Endometrial microvascular endothelial cells (primary cell): ENCODE data around the gene TPRKB. TPM values are rescaled to one million over a fixed set of nuclear protein-coding genes. Genes with fewer than 3 reads are reported as not detected.
"Not testable (repeated sequence)": the region's sequence is repeated elsewhere in the genome, so short reads cannot be mapped to it uniquely, and the experiment has no call there.

Experiments
- in situ Hi-C: cut with HindIII; loops from 2 replicates; pipeline ENCODE4 v1.10.0; 2017; ENCODE audit warnings: low sequenced_read_pairs, low pct_unique_long_range_greater_than_20kb; ENCODE audit errors: inconsistent ontology term
- total RNA-seq: library from RNA; depleted of rRNA; stranded (reverse); fragments of >200 nt; gene quantifications from one replicate; pipeline ENCODE4 v1.2.3, GENCODE V29; 2015; ENCODE audit errors: inconsistent ontology term

Gene TPRKB
- total RNA-seq, 1 donor from 2014 or later = 79.0 TPM

DNA sequence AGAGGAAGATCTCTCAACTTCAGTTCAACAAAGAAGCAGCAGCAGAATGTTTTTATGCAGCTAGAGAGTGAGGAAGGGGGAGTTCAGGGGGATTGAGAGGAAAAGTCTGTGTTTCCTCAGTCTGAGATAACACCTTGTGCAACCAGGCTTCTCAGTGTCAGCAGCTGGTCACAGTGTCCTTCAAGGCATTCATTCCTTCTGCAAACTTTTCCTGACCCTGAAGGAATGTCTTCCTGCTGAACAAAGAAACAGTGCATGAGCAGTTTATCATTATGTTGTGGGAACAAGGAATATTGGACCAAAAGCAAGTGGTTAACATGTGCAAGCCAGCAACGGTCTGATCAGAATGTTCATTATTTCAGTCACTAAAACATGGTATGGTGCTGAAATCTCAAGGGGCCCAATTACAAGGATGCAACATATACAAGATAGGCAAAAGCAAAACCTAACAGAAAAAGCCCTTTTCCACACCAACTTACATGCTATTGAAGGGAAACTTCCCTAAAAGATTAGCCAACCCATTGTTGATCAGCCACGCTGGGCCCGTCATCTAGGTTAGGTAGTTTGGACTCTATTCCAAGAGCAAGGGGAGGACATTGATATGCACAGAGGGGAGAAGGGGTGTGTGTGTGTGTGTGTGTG lies 34.2 kb downstream of the TPRKB start:
- in situ Hi-C loops = not testable (repeated sequence)

DNA sequence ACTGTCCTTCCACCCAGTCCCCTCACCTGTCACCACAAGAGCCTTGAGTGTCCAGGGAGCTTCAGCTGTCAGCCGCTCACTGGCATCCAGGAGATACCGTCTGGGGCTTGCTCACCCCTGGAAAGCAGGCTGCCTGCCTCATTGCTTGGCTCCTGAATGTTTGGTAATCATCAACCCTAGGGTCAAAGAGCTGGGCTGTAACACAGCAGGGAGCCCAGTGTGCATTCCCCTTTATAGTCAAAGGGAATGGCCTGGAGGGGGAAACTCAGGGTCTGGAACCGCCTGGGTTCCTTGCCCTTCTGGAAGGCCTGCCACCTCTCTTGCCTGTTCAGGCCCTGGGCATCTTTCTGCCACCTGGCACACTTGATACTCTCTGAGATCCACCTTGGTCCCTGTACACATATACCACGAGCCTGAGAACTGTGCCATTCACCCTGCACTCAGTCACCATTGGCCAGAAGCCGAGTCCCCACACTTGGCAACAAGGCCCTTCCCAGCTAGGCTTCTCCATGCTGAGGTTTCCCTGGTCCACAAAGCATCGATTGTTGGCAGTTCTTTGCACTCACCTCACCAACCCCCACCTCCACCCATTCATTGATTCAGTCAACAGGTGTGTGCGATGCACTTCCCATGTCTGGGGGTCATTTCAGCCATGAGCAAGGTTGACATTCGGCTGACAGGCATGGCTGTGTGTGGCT lies 35.0 kb downstream of the TPRKB start:
- in situ Hi-C loops = no loop called here

DNA sequence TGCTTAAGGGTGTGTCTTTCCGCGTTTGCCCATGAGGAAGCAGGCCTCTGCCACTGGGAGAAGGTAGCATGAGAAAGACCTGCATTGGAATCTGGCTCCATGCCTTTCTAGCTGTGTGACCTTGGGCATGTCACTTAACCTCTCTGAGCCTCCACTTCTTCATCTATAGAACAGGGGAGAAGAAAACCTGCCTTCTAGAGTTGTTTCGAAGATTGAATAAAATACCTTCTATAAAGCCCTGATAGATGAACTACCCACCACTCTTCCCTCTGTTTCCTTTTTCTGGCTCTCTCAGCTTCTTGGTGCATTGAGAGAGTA lies 35.7 kb downstream of the TPRKB start:
- in situ Hi-C loops = not testable (repeated sequence)

DNA sequence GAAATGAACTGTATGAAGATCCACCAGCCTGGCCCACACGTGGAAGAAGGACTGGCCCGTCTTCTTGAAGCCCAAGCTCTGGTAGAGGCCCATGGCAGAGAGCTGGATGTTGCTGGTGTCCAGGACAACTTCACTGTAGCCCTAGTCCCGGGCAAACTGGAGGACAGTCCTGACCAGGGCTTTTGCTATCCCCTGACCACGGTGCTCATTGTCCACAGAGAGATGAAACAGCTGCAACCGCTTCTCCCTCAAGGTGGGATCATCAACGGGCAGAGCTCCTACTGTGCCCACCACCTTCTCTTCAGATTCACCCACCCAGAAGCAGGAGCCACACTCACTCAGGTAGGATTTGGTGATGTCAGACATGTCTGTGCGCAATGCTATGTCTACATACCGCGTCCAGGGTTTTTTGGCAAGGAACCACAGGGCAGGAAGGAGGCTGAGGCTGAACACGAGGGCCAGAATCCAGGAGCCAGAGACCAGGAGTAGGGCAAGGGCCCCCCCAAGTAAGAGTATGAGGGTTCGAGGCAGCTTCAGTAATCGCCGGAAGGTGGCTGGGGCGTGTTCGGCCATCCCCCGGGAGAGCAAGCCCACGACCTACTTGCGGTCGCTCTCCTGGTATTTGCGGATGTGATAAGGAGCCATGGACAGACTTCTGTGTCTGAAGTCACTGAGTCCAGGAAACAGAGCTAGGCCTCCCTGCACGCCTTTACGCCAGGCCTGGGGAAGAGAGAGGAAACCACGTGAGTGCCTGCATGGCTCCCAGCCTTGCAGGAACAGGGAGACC lies 36.3 kb downstream of the TPRKB start:
- in situ Hi-C loops = no loop called here

DNA sequence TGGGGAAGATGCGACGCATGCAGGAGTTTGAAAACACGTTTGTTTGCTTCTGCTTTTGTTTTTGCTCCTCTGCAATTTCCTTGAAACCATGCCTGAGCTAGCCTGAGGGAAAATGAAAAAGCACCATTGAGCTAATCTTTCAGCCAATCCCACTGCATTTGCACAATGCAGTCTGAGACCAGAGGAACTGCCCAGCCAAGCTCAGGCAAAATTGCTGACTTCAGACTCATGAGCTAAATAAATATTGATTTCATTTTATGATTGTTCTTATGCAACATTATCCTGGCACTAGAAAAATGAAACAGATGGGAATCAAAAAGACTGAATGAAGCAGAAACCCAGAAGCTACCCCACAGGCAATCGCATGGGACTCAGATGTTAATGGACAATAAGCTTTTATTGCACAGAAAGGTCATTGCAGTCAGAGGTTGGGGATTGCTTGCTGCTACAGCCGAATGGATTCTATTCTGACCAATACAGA lies 37.0 kb downstream of the TPRKB start:
- in situ Hi-C loops = no loop called here

DNA sequence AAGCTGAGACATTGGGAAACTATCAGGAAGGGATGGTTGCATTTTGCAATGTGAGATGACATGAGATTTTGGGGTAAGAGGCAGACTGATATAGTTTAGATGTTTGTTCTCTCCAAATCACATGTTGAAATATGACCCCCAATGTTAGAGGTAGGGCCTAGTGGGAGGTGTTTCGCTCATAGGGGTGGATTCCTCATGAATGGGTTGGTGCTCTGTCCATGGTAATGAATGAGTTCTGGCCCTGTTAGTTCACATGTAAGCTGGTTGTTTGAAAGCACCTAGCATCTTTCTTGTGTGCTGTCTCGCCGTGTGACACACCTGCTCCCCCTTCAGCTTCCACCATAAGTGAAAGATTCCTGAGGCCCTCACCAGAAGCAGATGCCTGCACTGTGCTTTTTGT lies 37.7 kb downstream of the TPRKB start:
- in situ Hi-C loops = no loop called here

DNA sequence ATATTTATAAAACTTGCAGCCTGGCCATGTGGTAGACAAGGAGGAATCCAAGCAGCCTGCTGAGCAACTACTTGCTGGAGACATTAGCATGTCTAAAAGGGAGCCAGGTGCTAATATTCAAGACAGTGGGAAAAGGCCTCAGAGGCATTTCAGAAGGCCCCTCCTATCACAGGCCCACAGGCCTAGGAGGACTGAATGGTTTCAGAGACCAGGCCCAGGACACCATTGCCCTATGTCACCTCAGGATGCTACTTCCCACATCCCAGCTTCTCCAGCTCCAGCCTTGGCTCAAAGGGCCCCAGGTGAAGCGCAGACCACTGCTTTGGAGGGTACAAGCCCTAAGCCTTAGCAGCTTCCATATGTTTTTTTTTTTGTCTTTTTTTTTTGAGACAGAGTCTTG lies 39.0 kb downstream of the TPRKB start:
- in situ Hi-C loops = no loop called here

DNA sequence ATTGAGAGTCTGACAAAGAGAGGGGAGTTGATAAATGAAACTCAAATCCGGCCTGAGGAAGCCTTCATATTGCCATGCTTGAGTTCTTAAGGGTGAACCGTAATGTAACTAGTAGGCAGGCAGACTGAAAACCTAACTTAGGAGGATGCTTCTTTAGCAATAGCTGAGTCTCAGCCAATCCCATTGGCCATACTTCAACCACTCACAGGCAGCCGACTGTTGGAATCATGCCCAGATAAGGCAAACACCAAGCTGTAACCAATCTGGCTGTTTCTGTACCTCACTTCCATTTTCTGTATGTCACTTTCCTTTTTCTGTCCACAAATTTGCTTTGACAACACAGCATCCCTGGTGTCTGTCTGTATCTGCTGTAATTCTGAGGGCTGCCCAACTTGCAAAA lies 39.5 kb downstream of the TPRKB start:
- in situ Hi-C loops = no loop called here

DNA sequence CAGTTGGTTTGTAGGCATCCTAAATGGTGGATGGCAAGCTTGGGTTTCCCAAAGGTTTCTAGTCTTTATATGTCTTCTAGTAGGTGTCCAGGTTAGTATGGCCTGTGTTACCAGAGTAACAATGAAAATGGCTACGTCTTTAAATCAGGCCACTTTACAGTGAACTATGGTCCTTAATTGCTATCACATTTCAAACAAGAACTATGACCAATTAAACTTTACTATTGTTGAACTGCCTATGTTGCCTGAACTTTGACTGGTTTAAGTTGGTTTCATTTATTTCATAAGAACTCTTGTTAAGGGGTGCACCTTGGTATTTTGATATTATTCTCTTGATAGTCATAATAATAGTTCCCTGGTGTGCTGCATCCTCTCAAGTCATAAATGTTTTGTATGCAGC lies 40.2 kb downstream of the TPRKB start:
- in situ Hi-C loops = not testable (repeated sequence)

DNA sequence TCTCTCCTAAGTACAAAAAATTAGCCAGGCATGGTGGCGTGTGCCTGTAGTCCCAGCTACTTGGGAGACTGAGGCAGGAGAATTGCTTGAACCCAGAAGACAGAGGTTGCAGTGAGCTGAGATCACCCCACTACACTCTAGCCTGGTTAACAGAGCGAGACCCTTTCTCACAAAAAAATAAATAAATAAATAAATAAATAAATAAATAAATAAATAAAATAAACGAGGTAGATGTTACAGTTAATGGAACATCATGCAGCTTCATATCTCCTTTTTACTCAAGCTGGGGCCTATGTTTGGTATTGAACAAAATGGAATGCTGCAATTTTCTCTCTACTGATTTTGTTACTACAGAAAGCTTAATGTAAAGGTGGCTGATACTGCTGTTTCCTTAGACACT lies 40.6 kb downstream of the TPRKB start:
- in situ Hi-C loops = not testable (repeated sequence)

DNA sequence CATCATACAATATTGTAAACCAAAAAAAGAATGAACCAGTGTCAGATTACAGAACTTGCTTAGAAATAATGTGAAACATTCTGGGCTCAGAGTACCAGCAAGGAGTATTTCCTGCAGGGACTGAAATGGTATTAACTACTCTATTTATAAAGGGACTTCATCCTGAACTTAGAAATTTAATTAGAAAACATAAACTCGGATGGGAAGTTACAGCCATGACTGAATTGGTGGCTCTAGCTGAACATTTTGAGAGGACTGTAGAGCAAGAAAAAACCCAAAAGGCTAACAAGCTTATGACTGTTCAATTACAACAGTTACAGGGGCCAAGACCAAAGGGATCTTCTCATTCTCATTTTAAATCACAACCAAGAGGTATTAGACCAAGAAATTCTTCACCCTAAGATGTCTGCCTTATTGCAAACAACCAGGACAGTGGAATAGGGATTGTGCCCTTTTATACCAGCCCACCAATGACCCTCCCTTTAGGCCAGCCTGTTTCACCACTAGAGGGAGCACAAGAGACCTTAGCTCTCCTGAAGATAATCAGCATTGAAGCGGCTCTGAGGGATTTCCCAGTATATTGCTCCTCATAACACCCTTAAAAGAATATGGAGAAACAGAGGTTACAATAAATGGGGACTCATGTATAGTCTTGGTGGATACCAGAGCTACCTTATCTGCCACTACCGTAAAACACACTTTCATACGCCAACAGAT lies 46.6 kb downstream of the TPRKB start:
- in situ Hi-C loops = not testable (repeated sequence)

DNA sequence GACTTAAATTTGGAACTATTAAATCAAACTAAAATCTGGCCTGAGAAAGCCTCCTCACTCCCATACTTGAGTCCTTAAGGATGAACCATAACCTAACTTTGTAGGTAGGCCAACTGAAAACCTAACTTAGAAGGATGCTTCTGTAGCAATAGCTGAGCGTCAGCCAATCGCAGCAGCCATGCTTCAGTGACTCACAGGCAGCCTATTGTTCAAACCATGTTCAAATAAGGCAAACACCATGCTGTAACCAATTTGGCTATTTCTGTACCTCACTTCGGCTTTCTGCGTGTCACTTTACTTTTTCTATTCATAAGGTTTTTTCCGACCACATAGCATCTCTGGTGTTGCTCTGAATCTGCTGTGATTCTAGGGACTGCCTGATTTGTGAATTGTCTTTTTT lies 48.7 kb downstream of the TPRKB start:
- in situ Hi-C loops = not testable (repeated sequence)

DNA sequence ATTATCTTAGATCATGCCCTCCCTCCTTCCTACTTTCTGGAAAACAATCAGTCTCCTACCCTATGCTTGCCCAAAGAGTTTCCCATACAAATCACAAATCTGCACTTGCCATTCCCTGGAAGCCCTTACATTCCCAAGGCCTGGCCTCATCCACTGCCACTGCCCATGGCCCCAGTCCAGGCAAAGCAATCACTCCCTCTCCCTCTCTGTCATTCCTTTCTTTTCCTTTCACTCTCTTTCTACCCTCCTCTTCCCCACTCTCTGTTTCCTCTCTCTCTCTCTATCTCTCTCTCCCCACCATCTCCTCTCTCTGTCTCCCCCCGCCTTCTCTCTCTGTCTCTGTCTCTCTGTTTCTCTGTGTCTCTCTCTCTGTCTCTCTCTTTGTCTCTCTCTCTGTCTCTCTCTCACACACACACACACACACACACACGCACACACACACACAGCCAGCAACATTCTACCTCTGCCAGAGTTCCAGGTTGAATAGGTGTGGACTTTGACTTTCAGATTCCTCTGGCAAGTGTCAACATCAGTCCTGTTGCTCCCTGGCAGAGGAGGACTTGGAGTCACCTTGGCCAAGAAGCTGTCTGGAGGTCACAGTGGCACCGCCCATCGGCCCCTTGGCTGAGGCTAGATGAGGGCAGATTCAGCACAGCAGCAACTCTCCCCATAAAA lies 51.2 kb downstream of the TPRKB start:
- in situ Hi-C loops = no loop called here

DNA sequence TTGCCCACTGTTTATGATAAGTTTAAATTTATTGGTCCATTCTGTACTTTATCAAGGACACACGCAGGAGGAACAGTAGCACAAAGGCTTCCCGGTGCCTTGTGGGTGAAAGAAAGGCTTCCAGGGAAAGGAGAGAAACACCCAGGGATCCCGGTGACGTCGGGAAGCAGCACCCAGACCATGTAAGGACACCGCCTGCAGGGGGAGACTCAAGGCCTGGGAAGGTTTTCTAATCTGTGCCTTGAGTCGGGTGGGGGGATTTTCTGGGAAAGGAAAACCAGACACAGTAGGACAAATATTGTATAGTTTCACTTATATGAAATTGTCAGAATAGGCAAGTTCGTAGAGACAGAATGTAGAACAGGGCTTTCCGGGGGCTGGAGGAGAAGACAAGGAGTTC lies 52.2 kb downstream of the TPRKB start:
- in situ Hi-C loops = not testable (repeated sequence)

DNA sequence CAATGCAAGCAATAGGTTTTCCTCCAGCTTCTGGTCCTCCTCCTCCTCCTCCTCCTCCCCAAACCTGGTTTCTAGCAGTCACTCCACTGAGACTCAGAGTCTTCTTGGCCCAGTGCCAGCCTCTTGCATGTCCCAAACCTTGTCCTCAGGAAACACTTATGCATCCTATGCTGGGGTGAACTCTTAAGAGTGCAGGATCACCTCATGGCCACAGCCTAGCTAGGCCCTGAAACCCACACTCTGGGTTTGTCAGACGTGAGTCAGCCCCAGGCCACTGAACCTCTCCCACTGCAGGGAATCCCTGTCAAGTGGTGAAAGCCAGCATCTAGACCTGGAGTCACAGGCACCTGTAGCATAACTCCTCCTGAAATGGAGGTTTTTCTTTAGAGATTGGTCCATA lies 52.8 kb downstream of the TPRKB start:
- in situ Hi-C loops = not testable (repeated sequence)

DNA sequence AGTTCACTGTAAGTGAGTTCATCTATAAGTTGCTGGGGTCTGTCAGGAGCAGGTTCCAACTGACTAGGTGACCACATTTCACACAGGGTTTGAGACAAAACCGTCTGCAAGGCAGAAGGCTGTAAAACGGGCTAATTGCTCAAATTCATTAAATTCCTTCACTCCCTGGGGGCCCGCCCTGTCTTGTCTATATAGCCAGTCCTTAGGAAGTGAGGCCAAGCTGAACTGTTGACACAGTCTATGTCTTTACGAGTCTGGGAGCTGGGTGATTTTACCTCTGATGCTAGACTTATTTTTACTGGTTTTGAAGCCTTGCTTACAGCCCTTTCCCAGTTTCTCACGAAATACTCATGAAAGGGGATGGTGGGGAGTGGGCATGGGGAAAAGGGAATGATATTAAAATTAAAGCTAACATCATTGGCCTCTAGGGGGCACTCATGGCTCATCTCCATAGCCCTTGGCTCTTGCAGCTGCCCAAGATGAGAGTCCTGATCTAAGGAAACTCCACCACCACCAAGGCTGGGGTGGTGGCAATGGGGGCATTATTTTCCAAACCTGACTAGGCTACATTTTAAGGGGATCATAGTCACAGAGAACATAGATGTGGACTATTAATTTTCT lies 57.1 kb downstream of the TPRKB start:
- in situ Hi-C loops = not testable (repeated sequence)
